Skin of body (tissue), 2 donors: Measurements from ENCODE around the gene IFI27L1. TPM values are rescaled to one million over a fixed set of nuclear protein-coding genes. Genes with fewer than 3 reads are reported as not detected.
A peak's percentile ranks its signal among the peaks of the same experiment; 100 is the strongest.

Source experiments
- DNase-seq: peaks from one replicate; lab custom pipeline; 2025; lab: John Stamatoyannopoulos, UW
- total RNA-seq: library from RNA; depleted of rRNA; stranded (reverse); fragments of >200 nt; gene quantifications from one replicate; pipeline ENCODE4 v1.2.3, GENCODE V29; 2014

The IFI27L1 gene
- total RNA-seq, 1 donor from 2014 or later, result 10.4 TPM

DNA sequence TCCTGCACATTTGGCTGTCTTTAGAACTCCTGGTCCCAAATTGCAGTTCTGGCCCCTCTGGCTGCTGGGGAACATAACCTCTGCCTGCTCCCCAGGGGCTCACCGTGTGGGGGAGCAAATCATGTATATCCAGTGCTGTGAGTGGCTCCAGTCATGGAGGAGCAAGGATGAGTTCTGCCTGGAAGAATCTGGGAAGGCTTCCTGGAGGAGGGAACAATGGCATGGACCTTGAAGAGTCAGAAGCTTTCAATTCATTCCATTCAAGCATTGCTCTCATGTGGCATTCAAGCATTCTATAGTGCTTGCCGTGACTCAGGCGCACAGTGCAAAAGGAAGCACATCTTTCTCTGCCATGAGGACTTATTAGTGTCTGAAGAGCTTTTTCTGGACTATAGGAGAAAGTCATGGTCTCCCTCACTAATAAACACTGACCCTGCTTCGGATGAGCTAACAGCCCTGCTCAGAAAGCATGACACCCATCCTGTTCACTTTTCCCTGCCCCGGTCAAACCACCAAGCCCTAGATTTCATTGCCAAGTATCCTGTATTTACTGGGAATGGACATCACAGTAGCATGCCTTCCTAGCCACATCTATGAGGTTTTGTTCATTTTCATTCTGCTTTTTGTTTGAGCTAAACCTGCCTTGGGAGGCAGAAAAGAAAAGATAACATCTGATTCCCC is 32.9 kb downstream of the IFI27L1 start:
- no peak for DNase-seq

DNA sequence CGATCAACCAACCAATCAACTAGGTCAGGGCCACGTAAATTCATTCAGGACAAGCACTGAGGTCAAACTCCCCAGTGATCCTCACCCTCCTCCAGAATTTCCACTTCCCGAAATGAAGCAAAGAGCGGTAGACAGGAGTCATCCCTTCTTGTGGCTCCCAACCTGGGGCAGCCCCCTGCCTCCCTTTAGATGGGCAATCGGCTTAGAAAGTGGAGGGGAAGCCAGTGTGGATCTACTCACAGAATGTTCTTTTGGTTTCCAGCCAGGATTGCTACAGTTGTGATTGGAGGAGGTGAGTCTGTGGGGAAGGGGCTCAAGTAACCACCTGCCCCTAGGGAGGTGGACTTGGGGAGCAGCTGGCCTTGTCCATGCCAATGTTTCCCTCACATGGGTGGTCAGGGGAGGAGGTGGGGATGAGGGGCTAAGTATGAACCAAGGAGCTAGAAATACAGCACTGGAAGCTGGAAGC is 33.5 kb downstream of the IFI27L1 start:
- DNase-seq, result no peak

DNA sequence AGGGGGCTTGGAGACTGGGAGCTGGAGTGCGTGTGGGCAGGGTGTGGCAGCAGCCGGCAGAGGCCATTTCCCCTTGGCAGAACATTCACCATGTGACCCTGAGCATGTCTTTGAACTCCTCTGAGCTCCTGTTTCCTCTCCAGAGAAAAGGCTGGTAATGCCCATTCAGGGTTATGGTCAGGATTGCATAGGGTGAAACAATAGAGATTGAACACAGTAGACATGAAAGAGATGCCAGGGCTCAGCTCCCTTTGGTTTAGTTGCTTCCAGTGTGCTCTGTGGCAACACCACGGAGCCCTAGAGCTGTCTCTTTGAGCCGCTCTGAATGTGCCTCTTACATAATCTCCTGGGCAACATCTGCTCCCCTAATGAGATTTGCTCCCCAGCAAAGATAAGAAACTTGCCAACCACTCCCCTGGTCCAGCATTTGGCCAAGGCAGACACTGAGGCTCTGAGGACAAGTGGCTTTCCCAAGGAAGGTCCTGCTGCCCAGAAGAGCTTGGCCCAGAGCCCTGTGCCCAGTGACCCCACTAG is 34.0 kb downstream of the IFI27L1 start:
- peak; percentile 39 for DNase-seq

DNA sequence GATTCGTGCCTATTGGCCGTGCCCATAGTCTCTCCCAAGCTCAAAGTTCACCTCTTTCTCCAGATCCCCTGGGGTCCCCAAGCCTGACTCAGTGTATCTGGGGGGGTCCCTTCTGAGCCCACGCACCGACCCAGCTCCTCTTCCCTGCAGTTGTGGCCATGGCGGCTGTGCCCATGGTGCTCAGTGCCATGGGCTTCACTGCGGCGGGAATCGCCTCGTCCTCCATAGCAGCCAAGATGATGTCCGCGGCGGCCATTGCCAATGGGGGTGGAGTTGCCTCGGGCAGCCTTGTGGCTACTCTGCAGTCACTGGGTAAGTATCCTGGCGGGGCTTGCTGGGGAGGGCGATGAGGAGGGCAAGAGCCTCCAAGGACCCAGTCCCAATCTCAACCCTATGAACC is 34.5 kb downstream of the IFI27L1 start:
- no peak for DNase-seq

DNA sequence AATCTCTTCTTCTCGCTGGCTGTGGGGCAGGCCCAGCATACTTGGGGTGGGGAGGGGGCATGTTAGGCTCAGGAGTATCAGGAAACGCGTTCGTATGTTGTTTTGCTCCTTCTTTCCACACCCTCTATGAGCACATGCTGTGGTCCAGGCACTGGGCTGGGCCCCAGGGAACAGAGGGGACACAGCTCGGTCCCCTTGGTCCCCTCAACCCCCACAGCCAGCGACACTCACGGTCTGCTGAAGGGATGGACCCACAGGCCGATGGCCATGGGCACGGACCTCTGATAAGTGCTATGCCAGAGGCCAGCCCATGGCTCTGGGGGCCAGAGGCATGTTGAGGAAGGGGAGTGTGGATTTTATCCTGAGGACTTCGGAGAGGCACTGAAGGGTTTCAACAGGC is 35.6 kb downstream of the IFI27L1 start:
- DNase-seq, result no peak

DNA sequence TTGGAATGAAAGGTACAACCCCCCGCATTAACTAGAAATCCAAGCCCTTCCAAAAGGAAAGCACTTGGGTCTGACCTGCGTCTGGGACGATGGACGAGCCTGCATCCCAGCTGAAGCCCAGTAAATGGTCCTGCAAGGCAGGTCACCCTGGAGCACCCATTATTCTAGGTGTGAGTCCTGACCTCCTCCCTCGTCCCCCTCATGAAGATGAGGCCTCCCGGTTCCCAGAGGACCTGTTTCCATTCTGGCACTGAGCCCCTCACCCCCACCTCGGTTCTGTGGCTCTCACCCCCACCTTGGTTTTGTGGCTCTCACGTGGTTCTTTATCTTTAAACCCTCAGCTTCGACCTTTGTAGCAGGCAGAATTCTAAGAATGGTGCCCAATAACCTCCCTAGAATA is 36.7 kb downstream of the IFI27L1 start:
- DNase-seq, result no peak

DNA sequence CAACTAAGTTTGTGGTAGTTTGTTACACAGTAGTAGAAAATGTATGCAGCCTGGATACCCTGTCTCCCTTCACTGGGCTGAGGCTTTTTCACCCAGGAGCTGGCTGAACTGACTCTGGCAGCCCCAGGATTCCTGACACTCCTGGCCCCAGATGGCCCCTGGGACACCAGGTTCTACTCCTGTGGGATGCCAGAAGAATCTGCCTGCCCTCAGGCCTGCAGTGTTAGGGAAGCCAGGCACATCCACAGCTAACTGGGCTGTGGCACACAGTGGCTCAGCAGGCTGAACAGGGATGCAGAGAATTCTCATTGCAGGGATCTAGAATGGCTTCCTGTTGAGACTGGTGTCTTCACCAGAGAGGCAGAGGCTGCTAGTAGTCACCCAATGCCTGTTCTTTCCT is 38.0 kb downstream of the IFI27L1 start:
- no peak for DNase-seq

DNA sequence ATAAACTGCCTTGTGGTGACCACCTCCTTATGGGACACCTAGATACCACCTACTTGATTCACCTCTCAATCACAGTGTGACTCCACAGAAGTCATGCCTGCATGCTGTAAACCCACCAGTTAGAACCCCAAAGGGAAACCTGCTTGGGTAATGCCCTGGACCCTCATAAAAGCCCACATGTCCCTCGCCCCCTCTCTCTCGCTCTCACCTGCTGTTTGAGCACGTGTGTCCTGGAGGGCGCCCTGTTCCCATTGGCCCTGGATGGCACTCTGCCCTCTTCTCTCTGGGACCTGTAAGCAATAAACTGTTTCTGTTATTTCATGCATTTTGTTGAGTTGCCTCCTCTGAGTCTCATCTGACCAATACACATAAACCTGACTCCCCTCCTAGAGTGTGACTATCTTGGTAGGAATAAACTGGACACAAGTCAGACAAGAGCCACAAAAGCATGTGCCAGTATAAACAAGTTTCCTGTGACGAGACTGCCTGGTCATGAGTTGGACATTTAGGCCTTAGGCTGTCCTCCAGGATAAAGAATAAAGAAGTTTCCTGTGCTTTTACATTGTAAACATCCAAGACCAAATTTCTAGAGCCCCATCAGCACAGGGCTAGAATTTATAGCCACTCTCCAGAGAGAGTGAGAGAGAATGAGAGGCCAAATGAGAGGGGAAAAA is 39.7 kb downstream of the IFI27L1 start:
- DNase-seq, result no peak

DNA sequence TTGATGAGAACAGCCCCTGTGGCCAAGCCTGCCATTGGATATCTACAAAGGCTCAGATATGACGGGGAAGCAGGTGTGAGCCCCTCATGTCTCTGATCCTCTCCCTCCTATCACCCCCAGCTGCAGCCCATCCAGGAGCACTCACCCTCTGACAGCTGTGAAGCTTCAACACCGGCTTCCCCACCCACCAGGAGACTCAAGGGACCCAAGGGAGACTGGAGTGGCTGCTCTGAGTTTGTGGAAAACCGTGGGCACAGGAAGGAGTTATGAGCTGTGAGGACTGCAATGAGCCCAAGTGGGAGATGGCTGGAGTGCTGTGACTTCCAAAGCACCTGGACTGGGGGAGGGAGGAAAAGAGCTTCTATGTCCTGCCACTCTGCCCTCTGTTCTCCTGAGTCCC is 40.4 kb downstream of the IFI27L1 start:
- no peak for DNase-seq

DNA sequence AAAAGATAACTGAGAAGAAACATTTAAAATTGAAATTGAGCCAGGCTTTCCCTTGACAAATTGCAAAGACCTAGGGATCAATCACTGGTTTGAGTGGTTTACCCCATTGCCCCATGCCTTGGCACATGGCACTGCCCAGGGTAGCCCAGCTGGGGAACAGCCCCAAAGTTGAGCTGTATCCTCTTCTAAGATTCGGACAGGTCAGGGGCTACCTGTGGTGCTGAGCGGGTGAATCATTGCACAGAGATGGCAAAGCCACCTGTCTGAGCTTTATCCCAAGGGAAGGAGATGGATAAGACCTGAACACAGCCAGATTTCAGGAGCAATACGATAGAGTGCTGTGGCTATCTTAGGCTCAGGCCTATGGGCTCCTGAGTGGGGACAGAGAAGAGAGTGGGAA is 41.3 kb downstream of the IFI27L1 start:
- DNase-seq, result no peak

DNA sequence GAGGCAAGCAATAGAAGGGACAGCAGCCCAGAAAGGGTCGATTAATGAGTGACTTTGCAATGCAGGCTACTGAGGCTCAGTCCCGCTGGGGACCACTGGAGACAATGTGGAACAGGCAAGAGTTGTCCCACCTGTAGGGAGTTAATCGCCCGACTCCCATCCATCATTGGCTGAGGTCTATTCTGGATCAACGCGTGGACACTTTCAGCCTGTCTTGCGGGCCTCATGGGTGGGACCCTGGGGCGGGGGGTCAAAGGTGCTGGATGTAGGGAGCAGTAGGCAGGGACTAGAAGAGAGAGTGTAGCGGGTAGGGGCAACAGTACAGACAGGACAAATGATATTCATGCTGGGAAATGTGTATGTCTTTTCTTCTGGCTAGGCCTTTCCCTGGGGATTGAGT is 42.2 kb downstream of the IFI27L1 start:
- no peak for DNase-seq

DNA sequence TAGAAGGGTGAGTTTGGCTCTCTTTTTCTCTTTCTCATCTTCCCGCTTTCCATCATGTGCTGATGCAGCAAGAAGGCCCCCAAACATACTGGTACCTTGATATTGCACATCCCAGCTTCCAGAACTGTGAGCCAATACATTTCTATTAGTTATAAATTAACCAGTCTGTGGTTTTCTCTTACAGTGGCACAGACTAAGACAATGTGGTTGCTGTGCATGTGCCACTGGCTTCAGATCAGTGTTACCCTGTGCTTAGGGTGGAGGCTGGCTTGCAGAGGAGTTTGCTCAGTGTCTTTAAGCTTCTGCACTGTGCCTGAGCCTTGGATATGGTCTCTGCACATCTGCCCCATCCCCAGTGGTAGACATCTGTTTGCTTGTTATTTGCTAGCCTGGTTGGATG is 42.8 kb downstream of the IFI27L1 start:
- DNase-seq, result no peak

DNA sequence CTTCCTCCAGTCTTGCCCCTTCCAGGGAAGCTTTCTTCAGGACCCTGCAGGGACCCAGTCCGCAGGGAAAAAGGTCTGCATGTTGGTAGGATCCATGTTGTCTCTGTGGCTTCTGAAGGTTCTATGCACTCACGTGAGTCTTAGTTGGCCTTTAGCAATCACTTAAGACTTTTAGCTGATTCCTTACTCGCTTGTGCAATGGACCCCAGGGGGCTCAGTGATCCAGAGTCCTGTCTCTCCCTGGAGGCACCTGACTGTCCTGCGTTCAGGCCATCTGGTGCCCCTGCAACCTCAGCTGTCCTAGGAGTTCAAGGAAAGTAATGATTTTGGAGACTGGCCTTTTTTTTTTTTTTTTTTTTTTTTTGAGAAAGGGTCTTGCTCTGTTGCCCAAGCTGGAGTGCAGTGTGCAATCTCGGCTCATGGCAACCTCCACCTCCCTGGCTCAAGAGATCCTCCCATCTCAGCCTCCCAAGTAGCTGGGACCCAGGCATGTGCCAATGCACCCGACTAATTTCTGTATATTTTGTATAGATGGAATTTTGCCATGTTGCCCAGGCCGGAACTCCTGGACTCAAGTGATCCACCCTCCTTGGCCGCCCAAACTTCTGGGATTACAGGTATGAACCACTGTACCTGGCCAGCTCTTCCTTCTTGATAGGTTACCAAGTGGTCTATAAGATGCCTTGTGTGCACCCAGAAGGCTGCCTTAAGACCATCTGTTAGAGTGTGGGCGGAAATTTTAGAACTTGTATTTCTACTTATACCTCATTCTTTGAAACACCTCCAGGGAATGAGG is 43.7 kb downstream of the IFI27L1 start:
- no peak for DNase-seq

DNA sequence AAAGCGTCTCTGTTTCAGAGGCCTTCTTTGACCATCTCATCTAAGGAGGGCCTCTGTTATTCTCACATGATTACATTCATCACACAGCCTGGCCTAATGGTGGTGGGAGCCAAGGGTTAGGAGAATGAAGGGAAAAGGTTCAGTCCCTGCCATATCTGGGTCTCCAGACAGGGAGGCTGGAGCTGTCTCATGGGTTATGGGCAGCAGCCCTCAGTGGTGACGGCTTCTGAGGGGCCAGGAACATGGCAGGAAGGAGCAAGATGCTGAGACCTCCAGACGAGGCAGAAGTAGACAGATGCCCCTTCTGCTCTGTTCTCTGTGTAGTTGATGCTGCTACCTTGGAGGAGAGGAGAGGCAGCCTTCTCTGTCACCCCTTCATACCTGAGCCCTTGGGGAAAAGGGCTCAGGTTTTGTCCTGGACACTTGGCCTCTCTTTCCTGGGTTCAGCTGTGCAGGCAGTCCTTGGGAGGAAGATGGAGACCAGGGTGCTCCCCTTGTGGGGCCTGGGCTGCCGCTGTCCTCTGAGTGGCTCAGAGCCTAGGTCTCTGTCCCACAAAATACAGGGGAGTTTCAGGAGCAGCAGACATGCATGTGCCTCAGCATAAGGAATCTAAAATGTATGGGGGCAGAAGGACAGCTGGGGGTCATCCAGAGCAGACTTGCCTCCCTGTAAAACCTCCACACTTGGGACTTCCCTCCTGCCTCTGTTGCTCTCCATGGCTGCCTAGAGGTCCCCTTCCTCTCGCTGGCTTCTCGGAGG is 44.7 kb downstream of the IFI27L1 start:
- no peak for DNase-seq

DNA sequence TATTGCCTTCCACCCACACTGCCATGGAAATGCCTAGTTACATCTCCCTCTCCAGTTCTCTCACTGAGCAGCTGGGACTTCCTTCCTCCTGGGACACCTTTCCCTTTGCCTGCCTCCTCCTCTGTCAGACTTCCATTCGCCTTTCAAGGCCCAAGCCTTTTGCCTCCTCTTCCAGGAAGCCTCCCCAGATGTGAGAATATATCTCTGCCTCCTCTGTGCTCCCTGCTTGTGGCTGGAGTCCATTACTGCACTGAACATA is 45.2 kb downstream of the IFI27L1 start:
- DNase-seq, result no peak

DNA sequence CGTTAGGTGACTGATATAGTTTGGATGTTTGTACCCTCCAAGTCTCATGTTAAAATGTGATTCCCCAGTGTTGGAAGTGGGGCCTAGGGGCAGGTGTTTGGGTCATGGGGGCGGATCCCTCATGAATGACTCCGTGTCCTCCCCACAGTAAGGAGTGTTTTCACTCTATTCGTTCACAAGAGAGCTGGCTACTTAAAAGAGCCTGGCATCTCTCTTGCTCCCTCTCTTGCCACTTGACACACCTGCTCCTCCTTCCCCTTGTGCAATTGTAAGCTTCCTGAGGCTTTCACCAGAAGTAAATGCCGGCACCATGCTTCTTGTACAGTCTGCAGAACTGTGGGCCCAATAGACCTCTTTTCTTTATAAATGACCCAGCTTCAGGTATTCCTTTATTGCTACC is 45.7 kb downstream of the IFI27L1 start:
- no peak for DNase-seq

DNA sequence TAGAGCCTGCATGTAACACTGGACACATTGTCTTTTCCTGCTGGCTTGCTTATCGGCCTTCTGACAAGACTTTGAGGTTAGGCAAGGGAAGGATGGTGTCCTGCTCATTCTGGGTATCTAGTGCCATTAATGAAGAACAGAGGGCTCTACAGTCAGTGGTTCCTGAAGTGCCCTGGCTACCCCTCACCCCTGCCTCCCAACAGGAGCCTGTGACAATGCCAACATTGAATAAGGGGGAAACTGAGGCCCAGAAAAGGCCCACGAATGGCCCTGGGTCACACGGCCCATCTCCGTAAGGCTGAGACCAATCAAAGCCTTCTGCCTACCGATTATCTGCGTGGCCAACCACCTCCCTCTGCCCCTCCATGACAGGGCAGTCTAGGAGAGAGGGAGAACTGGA is 46.2 kb downstream of the IFI27L1 start:
- no peak for DNase-seq

DNA sequence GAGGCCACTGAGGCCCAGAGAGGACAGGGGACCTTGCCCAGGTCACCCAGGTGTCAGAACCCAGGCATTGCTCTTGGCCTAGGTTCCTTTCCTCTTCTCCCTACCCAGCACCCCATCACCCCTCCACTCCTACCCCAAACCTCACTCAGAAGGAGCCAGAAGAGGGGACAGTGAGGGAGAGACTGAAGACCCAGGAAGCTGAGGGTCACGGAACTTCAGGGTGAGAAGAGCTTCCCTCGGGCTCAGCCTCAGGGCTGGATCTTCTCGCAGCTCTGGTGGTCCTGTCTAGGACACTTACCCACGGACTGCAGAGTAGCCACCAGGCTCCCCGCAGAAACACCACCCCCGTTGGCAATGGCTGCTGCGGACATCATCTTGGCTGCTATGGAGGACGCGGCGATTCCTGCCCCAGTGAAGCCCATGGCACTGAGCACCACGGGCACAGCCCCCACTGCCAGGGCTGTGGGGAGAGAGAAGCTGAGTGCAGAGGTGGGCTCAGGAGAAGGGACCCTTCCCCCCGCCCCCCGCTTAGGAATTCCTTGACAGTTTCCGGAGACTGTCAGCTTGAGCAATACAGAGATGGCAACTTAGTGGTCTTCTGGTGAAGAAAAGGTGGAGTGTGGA is 47.2 kb downstream of the IFI27L1 start:
- DNase-seq, result no peak

DNA sequence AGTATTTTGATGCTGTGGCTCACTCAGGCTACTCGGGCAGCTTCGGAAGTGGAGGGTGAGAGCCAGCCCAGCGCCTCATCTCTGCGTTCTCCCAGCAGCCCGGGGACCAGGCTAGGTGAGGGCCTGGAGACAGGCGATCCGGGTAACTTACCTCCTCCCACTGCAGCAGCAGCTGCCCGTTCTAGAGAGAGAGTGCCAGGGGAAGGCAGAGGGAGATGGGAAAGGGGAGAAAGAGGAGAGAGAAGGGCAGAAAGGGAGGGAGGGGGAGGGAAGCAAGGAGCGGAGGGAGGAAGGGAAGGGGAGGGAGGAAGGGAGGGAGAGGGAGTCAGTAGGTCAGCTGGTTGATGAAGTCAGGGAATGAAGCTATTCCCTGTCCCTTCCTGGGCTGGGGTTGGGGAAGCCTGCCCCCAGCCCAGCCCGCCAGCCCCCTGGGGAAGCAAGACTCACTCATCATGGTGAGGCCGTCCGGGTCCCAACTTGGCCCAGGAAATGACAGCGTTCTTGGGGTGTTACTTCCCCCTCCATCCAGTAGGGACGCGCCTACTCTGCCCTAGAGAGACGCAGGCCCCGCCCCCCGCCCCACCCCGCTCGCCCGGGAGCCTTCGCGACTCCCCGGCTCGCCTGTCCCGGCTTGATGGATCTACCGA is 48.1 kb downstream of the IFI27L1 start, which contains the start of gene IFI27L2:
Gene IFI27L2 (minus strand): TSS at position 494 of the 647 bp plus-strand sequence. CDS start 40 bp downstream, at position 454.
- peak; percentile 66 for DNase-seq

DNA sequence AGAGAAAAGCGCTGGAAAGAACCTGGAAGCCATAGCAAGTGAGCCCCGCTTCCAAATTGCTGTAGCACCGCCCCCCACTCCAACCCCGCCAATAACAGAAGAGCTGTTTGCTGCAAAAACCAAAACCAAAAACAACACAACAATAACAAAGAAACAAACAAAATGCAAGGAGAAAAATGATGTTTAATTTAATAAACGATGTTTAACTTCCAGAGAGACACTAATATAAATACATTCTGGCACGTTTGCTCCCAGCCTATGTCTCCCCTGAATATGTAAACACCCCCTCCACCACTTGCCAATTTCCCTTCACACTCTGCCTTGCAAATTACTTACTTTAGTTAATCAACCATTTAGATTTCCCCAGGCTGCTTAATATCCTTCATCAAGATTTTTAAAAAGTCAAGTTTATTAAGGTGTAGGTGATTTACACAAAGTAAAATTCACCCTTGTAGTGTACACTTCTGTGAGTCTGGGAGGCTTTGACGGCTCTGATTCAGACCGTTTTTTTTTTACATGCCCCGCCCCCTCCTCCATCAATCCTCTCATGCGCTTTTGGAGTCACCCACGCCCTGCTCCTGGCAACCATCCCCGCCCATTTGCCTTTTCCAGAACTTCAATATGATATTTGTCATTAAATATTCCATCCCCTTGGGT is 48.8 kb downstream of the IFI27L1 start:
- peak; percentile 6 for DNase-seq
